Hepatic stellate cell (primary cell): ENCODE measurements around the gene PSME4.
A peak's percentile ranks its signal among the peaks of the same experiment; 100 is the strongest.
"Not testable (repeated sequence)": the region's sequence is repeated elsewhere in the genome, so short reads cannot be mapped to it uniquely, and the experiment has no call there.

ENCODE experiments used
- DNase-seq: peaks from one replicate; pipeline ENCODE4 v3.0.0; 2011; ENCODE audit warnings: low spot score

Gene PSME4

DNA sequence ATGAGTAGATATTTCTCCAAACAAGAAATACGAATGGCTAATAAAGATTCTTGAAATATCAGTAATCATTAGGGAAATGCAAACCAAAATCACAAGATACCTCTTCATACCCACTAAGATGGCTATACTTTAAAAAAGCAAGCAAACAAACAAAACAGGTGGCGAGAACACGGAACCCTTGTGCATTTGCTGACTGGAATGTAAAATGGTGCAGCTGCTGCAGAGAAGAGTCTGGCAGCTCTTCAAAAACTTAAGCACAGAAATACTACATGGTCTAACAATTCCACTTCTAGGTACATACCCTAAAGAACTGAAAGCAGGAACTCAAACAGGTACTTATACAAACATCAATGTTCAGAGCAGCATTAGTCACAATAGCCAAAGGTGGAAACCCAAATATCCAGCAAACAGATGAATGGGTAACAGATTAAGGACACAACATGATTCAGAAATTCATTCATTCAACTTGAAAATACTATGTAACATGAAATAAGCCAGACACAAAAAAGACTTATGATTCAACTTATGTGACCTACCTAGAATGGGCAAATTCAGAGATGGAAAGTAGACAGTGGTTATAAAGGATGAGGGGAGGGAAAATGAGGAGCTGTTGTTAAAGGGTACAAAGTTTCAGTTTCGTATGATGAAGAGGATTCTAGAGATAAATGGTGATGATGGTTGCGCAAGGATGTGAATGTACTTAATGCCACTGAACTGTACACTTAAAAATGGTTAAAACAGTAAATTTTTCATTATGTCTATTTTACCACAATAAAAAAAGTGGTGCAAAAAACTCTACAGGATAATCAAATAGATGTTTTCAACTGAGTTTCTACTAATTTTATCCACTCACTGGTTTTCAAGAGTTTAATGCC, 84.2 kb downstream of the PSME4 start:
- no peak for DNase-seq

DNA sequence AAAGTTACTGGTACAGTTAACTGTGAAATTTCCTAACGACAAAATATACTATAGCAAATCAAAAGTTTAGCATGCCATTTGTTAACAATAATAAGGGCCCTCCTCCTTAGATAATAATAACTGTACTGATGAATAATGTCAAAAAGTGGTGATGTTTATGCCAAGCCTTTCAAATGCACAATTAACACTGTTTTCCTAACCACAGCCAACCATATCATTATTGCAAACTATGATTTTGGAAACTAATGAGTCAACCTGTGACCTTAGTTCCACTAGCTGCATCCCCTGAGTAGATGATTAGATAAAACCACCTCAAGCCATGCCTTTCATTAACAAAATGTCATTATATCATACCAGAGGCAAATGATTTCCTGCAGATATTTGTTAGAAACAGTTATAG, 85.9 kb downstream of the PSME4 start:
- no peak for DNase-seq

DNA sequence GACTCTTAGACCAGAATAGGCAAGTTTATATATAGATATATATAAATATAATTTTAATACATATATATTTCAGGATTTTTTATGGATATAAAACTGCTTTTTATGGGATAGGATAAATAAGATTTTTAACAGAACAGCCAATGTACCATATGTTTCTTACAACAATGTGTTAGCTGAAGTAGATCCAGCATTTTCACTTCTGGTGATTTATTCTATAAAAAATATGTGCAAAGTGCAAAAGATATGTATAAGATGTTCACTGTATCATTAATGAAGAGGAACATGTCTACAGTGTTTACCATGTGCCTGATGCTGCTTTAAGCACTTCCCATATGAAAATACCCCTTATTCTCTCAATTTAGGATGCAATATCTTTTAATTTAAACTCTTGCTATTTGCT, 88.8 kb downstream of the PSME4 start:
- no peak for DNase-seq

DNA sequence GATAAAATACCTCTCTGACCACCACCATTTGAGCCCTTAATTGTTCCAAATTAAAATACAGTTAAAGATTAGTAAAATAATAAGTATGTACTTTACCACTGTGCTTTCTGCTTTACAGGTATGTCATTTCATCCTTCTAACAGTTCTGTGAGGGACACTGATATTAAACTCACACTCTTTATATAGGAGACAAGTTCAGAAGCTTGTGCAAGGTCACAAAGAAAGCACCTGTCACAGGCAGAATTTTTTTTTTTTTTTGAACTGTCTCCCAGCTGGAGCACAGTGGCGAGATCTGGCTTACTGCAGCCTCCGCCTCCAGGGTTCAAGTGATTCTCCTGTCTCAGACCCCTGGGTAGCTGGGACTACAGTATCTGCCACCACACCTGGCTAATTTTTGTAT, 89.4 kb downstream of the PSME4 start:
- DNase-seq = no peak

DNA sequence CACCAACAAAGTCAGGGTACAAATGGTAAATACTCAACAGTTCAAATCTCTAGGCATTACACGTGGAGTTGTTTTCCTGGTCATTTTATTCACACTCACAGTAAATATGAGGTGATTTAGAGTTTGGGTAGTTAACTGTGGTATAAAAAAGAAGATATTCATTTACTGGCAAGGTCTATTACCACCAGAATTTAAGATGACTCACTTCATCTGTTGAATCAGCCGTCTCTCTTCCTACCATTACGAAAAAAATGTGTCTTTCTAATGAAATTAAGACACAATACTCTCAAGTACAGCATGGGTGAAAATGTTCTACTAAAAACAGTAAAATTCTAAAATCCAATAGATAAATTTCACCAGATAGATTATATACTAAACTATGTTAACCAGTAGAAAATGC, 90.0 kb downstream of the PSME4 start:
- DNase-seq = no peak

DNA sequence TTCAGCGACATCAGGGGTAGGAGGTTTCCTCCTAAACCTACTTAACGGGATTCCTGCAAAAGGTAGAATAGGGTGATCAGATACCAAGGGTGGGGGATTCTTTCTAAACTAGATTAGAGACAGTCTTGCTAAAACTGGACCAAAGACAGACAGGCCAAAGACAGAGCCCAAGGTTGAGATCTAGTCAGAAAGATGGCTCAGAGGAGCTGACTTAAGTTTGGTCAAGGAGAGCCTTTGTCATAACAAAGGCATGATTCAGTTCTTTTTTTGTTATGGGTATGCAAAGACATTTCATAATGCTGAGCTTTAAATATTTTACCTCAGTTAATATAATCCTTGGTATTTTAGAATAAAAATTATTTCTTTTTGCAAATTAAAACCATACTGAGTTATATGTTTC, 93.2 kb downstream of the PSME4 start:
- DNase-seq = no peak

DNA sequence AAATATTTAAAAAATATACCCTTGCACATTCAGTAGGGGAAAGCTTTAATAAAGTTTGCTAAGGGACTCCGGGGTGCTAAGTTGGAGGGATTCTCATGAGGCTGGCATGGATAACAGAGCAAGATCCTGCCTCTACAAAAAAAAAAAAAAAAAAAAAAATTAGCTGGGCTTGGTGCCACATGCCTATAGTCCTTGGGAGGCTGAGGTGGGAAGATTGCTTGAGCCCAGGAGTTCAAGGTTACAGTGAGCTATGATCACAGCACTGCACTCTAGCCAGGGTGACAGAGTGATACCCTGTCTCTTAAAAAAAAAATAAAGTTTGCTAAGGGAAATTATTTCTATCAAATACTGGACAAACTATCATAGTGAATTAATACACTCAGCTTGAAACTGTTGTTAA, 93.7 kb downstream of the PSME4 start:
- DNase-seq = no peak

DNA sequence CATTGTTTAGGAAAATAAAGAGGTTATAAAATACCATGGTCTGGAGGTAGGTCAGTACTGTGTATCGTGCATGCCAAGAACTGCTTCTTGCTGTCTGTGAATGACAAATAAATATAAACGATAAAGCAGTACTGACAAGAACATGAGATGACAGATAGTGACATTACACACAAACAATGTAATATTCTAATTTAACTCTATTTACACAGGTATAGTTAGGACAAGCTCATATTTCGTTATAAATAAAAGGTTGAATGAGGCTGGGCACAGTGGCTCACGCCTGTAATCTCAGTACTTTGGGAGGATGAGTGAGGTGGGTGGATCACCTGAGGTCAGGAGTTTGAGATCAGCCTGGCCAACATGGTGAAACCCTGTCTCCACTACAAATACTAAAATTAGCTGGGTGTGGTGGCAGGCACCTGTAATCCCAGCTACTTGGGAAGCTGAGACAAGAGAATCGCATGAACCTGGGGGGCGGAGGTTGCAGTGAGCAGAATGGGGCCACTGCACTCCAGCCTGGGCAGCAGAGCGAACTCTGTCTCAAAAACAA, 96.3 kb downstream of the PSME4 start:
- DNase-seq = no peak

DNA sequence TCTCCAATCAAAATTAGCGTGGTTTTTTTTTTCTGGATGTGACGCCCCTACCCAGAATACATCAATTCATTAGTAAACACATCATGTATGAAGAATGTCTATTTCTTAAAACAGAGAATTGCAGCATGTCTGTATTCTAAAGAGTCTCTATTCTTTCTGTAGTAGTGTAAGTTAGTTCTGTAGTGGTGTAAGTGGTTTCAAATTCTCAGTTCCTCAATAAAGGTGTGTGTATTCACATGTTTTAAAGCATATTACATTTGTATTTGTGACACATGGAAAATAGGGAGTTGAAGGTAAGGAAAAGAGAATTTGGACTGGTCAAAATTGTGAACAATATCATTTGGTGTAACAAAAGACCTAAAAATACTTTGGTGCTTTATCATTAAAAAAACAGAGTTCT, 103.0 kb downstream of the PSME4 start:
- DNase-seq = no peak

DNA sequence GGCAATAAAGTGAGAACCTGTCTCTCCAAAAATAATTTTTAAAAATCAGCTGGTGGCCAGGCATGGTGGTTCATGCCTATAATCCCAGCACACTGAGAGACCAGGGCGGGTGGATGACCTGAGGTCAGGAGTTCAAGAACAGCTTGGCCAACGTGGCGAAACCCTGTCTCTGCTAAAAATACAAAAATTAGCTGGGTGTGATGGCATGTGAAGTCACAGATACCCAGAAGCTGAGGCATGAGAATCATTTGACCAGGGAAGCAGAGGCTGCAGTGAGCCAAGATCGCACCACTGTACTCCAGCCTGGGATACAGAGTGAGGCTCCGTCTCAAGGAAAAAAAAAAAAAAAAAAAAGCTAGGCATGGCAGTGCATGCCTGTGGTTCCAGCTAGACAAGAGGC, 103.6 kb downstream of the PSME4 start:
- no peak for DNase-seq

DNA sequence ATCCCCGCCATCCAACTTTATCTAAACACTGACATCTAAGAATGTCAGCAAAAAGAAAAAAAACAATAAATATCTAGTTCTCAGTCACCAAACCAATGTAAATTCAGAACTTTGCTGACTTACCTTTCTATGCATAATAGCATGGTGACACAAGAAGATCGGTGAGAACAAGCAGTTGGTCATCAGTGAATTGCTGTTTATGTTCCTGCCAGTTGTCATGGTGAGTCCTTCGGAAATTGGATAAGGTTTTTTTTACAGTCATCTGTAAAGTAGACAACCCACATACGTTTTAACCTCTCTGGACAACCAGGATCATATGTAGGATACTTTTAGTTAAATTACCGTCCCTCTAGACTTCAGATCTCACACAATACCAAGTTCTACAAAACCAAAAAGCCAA, 104.8 kb downstream of the PSME4 start:
- DNase-seq = no peak

DNA sequence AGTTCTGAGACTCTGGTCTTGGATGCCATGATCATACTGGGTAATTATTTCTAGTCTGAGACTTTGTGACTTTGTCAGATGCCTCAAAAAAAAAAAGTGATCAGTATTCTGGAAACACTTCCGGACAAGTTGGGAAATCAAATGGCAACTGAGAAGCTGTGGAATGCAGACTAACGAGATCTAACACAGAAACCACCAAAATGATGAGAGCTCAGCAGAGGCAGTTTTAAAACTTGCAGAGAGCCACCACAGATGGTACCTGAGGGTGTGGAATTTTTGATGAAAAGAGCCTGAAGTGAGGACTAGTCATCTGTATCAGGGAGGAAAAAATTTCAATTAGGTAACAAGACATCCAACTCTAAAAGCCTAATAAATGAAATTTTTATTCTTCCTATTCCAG, 105.5 kb downstream of the PSME4 start:
- no peak for DNase-seq

DNA sequence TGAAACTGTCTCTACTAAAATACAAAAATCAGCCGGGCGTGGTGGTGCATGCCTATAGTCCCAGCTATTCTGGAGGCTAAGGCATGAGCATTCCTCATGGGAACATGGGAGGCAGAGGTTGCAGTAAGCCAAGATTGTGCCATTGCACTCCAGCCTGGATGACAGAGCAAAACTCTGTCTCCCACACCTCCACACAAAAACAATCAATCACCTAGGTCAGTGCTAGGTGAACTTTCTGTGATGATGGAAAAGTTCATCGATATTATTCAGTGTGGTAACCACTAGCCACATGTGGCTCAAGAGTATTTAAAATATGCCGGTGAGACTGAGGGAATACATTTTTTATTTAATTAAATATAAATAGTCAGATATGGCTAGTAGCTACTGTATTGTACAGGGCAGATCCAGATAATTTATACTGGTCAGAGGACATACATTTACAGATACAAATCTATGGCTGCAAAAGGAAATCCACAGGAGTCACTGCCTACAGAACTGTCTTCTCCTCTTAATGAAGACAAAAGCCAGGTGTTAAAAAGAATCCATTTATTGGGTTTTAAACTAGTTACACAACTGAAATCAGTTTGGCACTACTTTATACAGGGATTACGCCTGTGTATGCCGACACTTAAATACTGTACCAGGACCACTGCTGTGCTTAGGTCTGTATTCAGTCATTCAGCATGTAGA, 107.1 kb downstream of the PSME4 start:
- no peak for DNase-seq

DNA sequence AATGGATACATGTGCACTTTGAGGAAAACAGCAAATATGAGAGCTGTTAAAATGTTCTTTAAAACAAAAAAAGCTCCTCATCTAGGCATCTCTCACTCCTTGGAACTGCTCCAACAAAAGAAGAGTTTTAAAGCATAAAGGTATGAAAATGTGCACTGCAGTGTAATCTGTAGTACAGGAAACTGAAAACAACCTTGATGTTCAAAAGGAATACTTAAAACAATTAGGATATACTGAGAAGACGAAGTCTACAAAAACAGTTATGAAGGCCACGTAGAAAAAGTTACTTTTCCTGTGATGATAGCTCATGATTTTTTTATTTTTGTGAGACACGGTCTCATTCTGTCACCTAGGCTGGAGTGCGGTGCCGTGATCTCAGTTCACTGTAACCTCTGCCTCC, 109.0 kb downstream of the PSME4 start:
- DNase-seq = no peak

DNA sequence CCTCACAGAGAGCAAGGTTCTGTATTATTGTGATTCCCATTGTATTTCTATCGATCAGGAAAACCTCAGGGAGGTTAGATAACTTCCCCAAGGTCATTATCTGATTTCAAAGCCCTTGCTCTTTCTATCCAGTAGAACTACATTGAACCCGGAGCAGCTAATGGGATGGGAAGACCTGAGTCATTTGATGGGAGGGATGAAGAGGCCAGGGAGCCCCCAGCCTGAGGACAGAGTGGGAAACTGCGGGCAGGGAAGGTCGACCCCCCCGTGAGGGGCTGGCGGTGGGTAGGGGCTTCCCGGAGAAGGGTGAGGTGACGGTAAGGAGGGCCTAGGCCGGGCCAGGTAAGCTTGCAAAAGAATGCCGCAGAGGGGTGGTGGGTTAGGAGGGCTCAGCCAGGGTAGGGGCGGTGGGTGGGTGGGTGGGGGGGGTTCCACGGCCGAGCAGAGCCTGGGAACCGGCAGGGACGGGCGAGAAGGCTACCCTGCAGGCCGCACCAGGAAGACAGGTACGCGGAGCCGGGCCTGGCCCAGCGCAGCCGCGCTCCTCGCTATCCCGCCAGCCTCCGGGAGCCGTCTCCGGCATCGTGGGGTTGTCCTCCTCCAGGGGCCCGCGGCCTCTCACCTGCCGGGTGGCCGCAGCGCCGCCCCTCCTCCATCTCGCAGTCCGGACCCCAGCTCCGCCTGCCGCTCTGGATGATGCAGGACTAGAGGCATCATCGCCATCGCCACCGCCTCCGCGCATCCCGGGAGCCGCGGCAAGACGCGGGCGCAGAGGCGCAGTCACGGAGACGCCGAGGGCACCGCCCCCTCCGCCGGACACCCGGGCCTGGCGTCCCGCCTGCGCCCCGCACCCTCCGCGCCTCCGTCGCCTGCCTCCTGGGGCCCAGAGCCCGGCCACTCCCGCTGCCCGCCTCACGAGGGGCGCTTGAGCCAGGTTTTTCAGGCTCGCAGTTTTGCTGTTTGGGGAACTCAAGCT, 111.3 kb downstream of the PSME4 start, which contains the start of gene GPR75:
GPR75 (minus strand) TSS at position 762 of the 976 bp plus-strand sequence. CDS start 5,211 bp downstream, outside the sequence.
- DNase-seq = peak; percentile 29

DNA sequence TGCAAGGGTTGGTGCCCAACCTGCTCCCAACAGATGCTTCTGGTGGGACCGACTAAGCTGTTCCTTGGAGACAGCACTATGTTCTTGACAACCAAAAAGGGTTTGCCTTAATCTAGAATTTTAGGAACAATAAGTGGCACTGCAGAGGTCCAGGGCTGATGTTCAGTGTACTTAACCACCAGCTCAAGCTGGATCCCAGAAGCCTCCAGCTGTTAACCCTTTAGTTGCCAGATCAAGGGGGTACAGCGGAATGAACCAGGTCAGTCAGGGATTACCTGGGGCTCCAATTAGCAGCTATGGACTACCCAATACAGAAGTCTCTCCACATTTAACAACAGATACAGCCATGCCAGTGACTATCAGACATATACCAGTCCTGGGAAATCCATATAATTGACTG, 114.5 kb downstream of the PSME4 start:
- DNase-seq = no peak

DNA sequence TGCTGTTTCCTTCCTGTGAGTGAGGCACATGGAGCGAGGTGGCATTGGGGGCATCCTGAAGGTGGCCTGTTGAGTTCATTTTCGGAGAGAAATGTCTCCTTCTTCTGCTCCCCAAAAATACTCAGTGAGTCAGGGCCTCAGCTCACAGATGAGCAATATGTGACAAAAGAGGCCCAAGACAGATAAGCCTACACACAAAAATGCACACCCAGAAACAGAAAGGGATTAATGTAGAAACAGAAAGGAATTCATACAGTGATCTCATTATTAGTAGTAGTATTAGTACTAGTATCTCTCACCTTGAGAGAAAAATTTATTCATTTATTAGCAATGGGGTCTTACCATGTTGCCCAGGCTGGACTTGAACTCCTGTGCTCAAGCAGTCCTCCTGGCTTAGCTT, 116.1 kb downstream of the PSME4 start:
- DNase-seq = no peak

DNA sequence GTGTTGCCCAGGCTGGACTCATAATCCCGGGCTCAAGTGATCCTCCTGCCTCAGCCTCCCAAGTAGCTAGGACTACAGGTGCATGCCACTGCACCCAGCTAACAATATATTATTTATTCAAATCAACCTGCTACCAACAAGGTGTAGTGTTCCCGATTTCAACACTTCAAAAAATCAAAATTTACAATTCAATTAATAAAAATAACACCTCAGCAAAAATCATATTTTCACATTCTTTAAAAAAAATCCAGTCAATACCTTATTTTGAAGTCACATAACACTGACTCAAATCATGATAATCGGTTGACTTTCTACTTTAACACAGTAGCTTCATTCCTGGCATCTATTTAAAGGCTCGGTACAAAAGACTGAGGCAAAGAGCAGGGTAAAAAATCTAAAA, 118.3 kb downstream of the PSME4 start:
- DNase-seq = no peak

DNA sequence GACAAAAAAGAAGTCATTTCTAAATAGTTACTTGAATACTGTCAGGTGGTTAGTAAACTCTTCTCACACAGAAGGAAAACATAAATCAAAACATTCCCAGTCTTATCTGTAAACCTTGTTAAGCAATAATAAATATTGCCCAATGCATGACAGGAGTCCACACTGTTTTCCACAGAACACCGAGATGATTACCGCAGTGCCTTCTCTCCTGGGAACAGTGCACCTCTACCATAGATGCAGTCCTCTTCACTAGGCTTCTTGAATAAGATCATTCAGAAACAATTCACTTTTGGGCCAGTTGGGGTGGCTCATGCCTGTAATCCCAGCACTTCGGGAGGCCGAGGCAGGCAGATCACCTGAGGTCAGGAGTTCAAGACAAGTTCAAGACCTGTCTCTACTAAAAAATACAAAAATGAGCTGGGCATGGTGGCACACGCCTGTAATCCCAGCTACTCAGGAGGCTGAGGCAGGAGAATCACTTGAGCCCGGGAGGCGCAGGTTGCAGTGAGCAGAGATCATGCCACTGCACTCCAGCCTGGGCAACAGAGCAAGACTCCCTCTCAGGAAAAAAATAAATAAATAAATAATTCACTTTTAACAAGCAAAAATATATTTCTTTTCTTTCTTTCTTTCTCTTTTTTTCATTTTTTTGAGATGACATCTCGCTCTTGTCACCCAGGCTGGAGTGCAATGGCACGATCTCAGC, 119.6 kb downstream of the PSME4 start:
- DNase-seq = not testable (repeated sequence)

DNA sequence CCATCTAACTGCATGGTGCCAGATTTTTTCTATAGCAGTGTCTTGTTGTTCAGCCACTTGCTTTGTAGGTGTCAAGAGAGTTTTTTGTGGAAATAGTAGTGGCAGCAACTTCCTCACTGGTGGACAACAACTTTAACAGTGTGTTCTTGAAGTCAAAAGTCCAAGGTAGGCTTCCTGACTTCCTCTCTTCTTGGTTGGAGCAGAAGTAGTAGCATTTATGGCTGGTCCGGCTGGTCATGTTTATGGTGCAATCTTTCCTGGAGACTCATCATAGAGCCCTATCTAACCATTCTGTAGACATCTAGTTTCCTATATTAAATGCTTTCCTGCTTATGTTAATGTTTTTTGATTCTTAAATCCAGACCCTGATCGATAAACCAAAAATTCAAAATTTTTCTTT, 122.7 kb downstream of the PSME4 start:
- DNase-seq = no peak

DNA sequence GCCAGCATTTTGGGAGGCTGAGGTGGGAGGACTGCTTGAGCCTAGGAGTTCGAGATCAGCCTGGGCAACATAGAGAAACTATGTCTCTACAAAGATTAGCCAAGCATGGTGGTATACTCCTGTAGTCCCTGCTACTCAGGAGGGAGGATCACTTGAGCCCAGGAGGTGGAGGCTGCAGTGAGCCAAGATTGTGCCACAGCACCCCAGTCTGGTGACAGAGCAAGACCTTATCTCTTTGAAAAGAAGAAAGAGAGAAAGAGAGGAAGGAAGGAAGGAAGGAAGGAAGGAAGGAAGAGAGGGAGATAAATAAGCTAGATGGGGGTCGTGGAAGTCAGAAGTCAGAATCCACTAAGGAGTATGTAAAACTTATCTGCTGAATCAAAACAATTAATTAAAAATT, 127.2 kb downstream of the PSME4 start:
- DNase-seq = no peak
